Measurements from ENCODE around the gene WDR7. TPM values are rescaled to one million over a fixed set of nuclear protein-coding genes. Genes with fewer than 3 reads are reported as not detected.

The WDR7 gene
- total and polyA plus RNA-seq, 9 of the 15 experiments (the other 6 are each of a cell fraction or from before 2014, with no cell fraction given), result 1.4 to 9.4 (median 5.3) TPM

DNA sequence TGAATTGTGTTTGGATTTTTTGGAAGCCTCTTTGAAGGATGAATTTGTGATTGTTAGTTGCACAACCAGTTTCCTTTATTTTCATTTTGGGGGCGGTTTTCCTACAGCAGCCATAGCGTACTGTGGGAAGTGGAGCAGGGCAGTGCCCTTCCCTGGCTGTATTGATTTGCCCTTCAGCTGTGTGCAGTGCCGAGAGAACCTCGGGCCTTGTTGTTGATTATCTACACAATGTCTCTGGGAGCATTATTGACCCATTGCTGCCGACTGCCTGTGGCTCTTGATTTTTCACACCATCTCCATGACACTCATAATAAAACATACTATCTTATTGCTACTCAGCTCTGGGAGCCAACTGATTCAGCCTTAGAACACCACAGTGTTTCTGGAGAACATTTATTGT lies 333.6 kb downstream of the WDR7 start:
- CTCF ChIA-PET (ENCODE audit: low intra/inter-chr PET ratio), result no interaction called here
- DNase-seq (ENCODE audit: extremely low read depth in 1 of 4, low spot score in 3 of 4) (no peak), ATAC-seq (no peak), FAIRE-seq (no peak)
- WGBS (ENCODE audit: insufficient coverage, low coverage, missing lambda C conversion rate), result 18% methylated on average over 5 of the region's 5 CpGs
- TF ChIP-seq RUNX1 (IDR thresholded peaks at IDR 0.05; ENCODE audit: low read depth) (no peak), POLR2G (IDR thresholded peaks at IDR 0.05; ENCODE audit: low read depth, low read length) (no peak), MCM7 (IDR thresholded peaks at IDR 0.05) (no peak), ETV1 (tag; conservative IDR thresholded peaks at IDR 0.05; ENCODE audit: low read depth) (no peak), ZNF134 (CRISPR knock-in tag; conservative IDR thresholded peaks at IDR 0.05) (no peak), TCF3 (CRISPR knock-in tag; IDR thresholded peaks at IDR 0.05) (no peak), NELFE (IDR thresholded peaks at IDR 0.05; ENCODE audit: insufficient read depth, insufficient read length) (no peak), ZNF778 (CRISPR knock-in tag; IDR thresholded peaks at IDR 0.05) (no peak), OTX1 (CRISPR knock-in tag; IDR thresholded peaks at IDR 0.05) (no peak)
- TF ChIP-seq, protein P1, sequence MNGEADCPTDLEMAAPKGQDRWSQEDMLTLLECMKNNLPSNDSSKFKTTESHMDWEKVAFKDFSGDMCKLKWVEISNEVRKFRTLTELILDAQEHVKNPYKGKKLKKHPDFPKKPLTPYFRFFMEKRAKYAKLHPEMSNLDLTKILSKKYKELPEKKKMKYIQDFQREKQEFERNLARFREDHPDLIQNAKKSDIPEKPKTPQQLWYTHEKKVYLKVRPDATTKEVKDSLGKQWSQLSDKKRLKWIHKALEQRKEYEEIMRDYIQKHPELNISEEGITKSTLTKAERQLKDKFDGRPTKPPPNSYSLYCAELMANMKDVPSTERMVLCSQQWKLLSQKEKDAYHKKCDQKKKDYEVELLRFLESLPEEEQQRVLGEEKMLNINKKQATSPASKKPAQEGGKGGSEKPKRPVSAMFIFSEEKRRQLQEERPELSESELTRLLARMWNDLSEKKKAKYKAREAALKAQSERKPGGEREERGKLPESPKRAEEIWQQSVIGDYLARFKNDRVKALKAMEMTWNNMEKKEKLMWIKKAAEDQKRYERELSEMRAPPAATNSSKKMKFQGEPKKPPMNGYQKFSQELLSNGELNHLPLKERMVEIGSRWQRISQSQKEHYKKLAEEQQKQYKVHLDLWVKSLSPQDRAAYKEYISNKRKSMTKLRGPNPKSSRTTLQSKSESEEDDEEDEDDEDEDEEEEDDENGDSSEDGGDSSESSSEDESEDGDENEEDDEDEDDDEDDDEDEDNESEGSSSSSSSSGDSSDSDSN (IDR thresholded peaks at IDR 0.05; ENCODE audit: borderline replicate concordance in 1 of 2, low read depth in 2 of 2, low read length in 2 of 2), result no peak
- Histone ChIP-seq H3K4me2 (ENCODE audit: insufficient read depth, low read length) (no peak overlapping the region), H3K79me2 (ENCODE audit: control insufficient read depth, insufficient read depth, low read length) (no peaks in the 10 kb centered on the region), H3K9me1 (ENCODE audit: control insufficient read depth, insufficient read depth, low read length) (no peaks in the 10 kb centered on the region), H3K9ac (ENCODE audit: insufficient read depth in 1 of 2, low read depth in 2 of 2, low read length in 2 of 2) (no peak overlapping the region), H3K27me3 (ENCODE audit: control insufficient read depth in 2 of 2, insufficient read depth in 2 of 2, low read length in 2 of 2) (no peaks in the 10 kb centered on the region), H3K4me1 (replicated peaks in 1 of 2; ENCODE audit: control insufficient read depth in 2 of 2, insufficient read depth in 2 of 2, low read length in 2 of 2) (no peaks in the 10 kb centered on the region), H3K4me3 (no peak overlapping the region), H4K20me1 (replicated peaks; ENCODE audit: control insufficient read depth, insufficient read depth, low read length) (no peaks in the 10 kb centered on the region), H2AFZ (ENCODE audit: low read depth, low read length) (no peak overlapping the region), H3K27ac (ENCODE audit: extremely low read depth, low read depth, low read length) (no peak overlapping the region), H3K9me3 (replicated peaks; ENCODE audit: control insufficient read depth, insufficient read depth, low read depth, low read length) (no peaks in the 10 kb centered on the region), H3K36me3 (ENCODE audit: control insufficient read depth, insufficient read depth, low read length) (no peaks in the 10 kb centered on the region)
- BruUV-seq (replicated peaks), result no TSS peak
- POLR2A ChIA-PET, result interaction anchor here (1.2 kb wide), 1 partner anchor 15 kb away, joined by 3 read pairs; no protein-coding TSS in a partner anchor
- intact Hi-C loops (cut with micrococcal nuclease) (no loop called here), in situ Hi-C loops (cut with MboI) (no loop called here)

All from K562 (cell line).